BJ (cell line): ENCODE results near the gene SNX9. TPM values are rescaled to one million over a fixed set of nuclear protein-coding genes. Genes with fewer than 3 reads are reported as not detected.

ENCODE experiments used
- CTCF ChIA-PET: fragments of 350-600 bp; formaldehyde crosslinking; extraction: SDS; loops from one replicate; lab custom pipeline; 2021; ENCODE audit warnings: antibody characterized with exemption, inconsistent platforms; lab: Yijun Ruan, JAX
- POLR2A ChIA-PET: fragments of 300-600 bp; sonication (Branson Sonifier 250); formaldehyde crosslinking; extraction: SDS; loops from one replicate; lab custom pipeline; 2021; ENCODE audit warnings: antibody characterized with exemption; lab: Charles Lee
- DNase-seq: peaks from one replicate; pipeline ENCODE4 v3.0.0-alpha.2; 2011; ENCODE audit warnings: low read depth
- H3K27me3 ChIP-seq: 2 replicates; pipeline ENCODE4 v1.6.0; 2011; ENCODE audit warnings: low read length; ENCODE audit not compliant: control insufficient read depth, insufficient read depth
- H3K36me3 ChIP-seq: 2 replicates; pipeline ENCODE4 v1.5.1; 2011; ENCODE audit warnings: low read length; ENCODE audit not compliant: control insufficient read depth, insufficient read depth
- H3K4me3 ChIP-seq: 2 replicates; pipeline ENCODE4 v1.5.1; 2011; ENCODE audit warnings: low read depth, mild to moderate bottlenecking, control low read depth, low read length
- polyA plus RNA-seq: library from polyadenylated mRNA; depleted of rRNA; stranded (reverse); fragments of >200 nt; gene quantifications from 2 replicates; pipeline ENCODE4 v1.2.3, GENCODE V29; 2011
- TF ChIP-seq, protein P1 (sequence below): IDR thresholded peaks from 2 replicates; pipeline ENCODE4 v1.5.1; 2011; ENCODE audit warnings: low read depth, mild to moderate bottlenecking, control low read depth, inconsistent platforms, low read length, moderate library complexity; ENCODE audit not compliant: insufficient read depth

Gene SNX9
- polyA plus RNA-seq, 1 experiment = 75.1 TPM

DNA sequence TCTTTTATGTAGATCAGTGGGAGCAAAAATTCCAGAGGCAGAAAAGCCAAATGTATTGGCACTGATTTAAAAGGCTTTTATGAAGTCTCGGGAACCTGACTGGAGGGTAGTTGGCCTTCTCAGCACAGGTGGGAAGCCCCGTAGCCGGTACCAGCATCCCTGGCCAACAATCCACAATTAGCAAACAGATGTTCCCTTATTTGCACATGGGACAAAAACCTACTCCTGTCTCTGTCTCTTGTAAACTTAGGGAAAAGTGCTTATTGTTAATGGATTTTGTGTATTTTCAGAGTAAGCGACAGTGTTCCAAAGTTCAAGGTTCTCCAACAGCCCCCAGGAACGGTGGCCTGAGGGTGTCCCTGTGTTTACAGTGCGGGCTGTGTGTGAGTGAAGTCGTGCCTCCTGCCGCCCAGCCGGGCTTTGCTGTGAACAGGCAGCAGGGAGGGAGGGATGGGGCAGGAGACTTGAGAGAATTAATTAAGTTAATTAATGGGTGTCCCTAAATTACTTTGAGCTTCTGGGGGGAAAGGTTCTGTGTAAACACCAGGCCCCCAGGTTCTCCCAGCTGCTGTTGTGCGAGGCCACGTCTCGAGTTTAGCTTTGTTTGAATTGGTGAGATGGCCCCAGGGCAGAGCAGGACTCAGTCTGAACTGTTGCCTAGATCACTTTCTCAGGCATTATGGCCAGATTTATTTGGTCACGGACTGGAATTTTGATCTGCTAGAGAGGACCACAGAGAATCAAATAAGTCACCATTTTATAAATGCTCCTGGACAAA is 162.5 kb downstream of the SNX9 start:
- ChIA-PET CTCF (no interaction called here), POLR2A (no interaction called here)
- no peak overlapping the region for H3K4me3 ChIP-seq
- DNase-seq = no peak
- TF ChIP-seq, protein P1, sequence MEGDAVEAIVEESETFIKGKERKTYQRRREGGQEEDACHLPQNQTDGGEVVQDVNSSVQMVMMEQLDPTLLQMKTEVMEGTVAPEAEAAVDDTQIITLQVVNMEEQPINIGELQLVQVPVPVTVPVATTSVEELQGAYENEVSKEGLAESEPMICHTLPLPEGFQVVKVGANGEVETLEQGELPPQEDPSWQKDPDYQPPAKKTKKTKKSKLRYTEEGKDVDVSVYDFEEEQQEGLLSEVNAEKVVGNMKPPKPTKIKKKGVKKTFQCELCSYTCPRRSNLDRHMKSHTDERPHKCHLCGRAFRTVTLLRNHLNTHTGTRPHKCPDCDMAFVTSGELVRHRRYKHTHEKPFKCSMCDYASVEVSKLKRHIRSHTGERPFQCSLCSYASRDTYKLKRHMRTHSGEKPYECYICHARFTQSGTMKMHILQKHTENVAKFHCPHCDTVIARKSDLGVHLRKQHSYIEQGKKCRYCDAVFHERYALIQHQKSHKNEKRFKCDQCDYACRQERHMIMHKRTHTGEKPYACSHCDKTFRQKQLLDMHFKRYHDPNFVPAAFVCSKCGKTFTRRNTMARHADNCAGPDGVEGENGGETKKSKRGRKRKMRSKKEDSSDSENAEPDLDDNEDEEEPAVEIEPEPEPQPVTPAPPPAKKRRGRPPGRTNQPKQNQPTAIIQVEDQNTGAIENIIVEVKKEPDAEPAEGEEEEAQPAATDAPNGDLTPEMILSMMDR = no peak
- H3K27me3 ChIP-seq = no peaks in the 10 kb centered on the region
- peaks cover 2% of the 10 kb centered on the region; the same call in 1 of the 2 replicates for H3K36me3 ChIP-seq

DNA sequence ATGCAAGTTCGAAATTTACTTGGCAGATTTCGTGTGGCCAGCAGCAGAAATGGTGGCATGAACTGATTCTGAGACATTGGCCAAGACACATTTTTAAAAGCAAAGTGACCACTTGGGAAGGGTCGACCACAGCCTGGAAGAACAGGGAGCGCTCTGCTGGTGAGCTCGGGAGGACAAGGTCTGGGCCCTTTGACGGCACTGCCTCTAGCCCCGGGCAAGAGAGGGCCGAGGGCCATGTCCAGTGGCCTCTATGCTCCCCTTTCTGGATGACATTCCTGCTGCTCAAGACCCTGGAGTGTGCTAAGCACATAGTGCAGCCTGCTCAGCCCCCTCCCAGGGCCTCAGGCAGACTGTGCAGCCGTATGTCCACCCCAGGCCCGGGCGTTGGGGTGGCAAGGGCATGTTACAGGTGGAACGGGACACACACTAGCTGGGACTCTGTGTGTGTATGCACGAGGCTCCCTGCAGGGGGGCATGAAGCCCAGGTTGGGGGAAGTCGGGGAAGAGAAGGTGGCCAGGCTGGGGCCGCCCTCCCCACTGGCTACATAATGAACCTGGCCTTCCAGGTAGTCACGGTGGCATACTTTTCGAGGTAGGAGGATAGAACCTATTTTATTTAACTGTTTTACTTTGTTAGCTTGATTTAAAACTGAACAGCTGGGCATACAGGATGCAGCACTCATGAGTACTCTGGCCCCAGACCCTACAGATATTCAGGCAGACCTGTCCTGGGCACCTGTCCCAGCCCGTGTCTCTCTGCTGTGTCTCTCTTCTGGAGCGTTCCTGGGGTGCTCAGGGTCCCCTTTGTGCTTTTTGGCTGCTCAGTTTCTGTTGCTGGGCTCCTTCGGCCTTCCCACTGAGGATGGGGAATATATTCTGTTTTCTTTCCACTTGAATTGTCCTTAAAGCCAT is 165.0 kb downstream of the SNX9 start:
- no peaks in the 10 kb centered on the region for H3K27me3 ChIP-seq
- ChIA-PET CTCF (interaction anchor here (0.8 kb wide), 1 partner anchor 84 kb away, joined by 3 read pairs; no protein-coding TSS in a partner anchor), POLR2A (no interaction called here)
- DNase-seq = no peak
- H3K4me3 ChIP-seq = no peak overlapping the region
- TF ChIP-seq, protein P1 = no peak
- H3K36me3 ChIP-seq = peaks cover 3% of the 10 kb centered on the region; the same call in 1 of the 2 replicates

DNA sequence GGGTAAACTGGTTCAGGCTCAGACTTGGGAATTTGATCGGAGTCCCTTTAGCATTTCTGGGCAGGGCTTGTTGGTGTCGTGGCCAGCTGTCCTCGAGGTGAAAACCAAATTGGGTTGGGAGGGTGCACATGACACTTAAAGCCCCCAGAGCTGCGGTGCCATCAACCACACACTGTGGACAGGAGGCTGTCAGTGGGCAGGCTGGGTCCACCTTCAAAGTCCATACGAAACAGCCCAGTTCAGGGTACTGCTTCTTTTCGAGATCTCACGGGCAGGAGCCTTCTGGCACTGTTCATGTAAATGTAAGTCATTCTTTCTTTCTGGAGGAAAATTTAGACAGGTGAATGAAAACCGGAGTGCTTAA is 165.6 kb downstream of the SNX9 start:
- no peaks in the 10 kb centered on the region for H3K27me3 ChIP-seq
- H3K36me3 ChIP-seq = peaks cover 3% of the 10 kb centered on the region; the same call in 1 of the 2 replicates
- no peak overlapping the region for H3K4me3 ChIP-seq
- ChIA-PET POLR2A (no interaction called here), CTCF (interaction anchor here (0.6 kb wide), 1 partner anchor 44 kb away, joined by 3 read pairs; no protein-coding TSS in a partner anchor)
- no peak for DNase-seq
- TF ChIP-seq, protein P1 = no peak

- Histone ChIP-seq H3K36me3 (peaks cover 3% of the 10 kb centered on the region; the same call in 1 of the 2 replicates), H3K27me3 (no peaks in the 10 kb centered on the region), H3K4me3 (no peak overlapping the region)
- ChIA-PET POLR2A (no interaction called here), CTCF (interaction anchor here (0.5 to 1.1 kb wide), 3 partner anchors 56 to 97 kb away, joined by 3 to 4 read pairs (median 3); no protein-coding TSS in a partner anchor)
- no peak for DNase-seq
- TF ChIP-seq, protein P1 = peak; percentile 31
These were observed 166.7 kb downstream of the SNX9 start for GRCh38 chr6:157989541-157990289.
